Measurements from ENCODE around the gene FAM76B.
"Not testable (repeated sequence)": the region's sequence is repeated elsewhere in the genome, so short reads cannot be mapped to it uniquely, and the experiment has no call there.

FAM76B gene

DNA sequence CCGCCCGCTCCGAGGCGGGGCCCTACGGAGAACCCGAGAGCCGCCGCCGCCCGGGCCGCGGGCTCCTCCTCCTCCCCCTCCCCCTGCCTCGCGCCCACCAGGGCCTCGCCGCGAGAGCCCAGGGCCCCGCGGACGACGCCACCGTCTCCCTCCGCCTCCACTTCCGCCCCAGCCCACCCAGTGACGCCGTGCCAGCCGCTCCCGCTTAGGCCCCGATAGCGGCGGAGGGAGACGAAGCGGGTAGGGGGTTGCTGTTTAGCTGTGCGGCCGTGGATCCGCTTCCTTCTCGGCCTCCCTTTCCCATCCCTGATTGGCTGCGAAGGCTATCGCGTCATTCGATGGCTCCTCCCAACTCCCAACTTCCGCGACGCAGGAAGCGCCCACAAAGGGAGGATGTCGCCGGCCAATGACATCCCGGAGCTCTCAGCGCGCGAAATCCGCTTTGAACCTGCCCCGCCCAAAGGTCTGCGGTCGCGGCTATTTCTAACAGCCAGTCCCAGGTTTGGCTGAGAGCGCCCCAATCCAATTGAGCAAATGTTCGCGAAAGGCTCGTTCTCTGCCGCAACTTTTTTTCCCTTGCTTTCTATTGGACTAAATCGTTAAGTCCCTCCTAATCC, at the start of gene FAM76B:
FAM76B (minus strand) TSS at position 277 of the 617 bp plus-strand sequence. CDS start 304 bp downstream, outside the sequence.
- DNase-seq (ENCODE audit: low spot score), result peak; percentile 88

DNA sequence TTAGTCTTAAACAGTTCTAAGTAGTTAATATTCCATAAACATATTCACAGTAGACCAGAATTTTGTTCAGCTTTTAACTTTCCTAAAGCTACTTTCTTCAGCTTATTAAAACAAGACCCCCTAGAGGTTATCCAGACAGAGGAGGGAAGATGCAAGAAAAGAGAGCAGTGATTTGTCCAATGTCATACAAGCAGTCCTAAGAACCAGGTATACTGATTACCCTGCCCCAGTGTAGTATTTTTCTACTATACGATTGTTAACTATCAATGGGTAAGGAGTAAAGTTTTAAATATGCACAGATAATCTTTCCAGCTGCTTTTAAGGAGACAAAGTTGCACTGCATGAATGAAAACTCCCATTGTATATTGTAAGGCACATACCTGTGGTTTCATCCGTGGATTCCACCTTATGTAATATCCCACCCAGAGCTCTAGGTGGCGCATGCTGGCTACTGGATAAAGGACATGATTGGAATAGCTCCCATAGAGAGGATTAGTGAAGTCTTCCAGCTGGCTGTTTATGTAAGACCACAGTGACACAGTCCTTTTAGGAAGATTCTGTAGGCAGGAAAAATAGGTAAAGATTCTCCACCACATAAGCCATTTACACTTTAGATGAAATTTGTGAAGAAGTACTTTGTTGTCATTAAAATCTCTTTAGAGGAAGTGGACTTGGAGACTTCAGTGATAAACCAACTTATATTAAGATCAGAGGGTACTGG, 46.3 kb upstream of the FAM76B start:
- peak; percentile 76 for DNase-seq (ENCODE audit: low spot score)

GRCh38 chr11:95835351-95835750, 45.8 kb upstream of the FAM76B start:
- DNase-seq (ENCODE audit: low spot score), result no peak

- no peak for DNase-seq (ENCODE audit: low spot score)
Measured at GRCh38 chr11:95833378-95833777, 43.8 kb upstream of the FAM76B start.

DNA sequence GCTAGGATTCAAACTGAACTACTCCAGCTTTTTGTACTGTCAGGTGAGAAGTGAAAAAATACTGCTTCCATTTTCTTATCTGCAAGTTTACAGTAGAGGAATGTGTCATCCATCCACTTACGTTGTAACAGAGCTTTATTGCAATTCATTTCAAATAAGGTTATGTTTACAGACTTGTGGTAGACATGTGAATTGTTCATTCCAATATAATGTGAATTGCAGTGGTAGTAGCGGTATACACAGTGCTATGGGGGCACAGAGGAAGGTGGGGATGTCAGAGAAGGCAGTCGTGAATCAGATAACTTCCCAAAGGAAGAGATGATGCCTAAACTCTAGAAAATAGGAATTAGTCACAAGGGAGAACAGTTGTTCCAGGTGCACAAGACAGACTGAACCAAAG, 43.2 kb upstream of the FAM76B start:
- no peak for DNase-seq (ENCODE audit: low spot score)

DNA sequence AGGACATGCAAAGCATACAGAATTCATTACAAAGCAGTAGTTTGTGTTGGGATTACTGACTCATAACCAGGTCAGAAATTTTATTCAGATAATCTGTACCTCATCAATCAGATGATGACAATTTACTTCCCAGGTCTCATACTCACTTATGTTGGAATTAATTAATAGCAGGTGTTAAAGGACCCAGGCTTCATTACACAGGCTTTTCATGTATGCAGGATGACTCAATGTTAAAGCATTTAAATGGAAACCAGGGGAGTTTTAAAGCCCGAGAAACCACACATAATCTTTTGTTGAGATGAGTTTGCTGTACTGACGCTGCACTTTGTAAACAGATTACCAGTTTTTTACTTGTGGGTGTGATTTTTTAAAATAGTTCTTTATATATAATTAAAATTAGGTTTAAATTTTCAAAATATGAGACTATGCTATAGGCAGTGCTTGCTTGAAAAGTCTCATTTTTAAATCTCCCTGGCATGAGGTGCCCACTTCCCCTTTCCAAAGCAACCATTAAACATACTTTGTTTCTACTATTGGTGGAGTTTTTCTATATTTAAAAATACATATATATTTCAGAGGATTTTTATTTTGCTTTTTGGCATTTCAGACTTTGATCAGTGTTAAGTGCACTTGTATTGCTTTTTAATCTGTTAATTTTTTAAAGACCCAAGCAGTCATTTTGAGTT, 41.8 kb upstream of the FAM76B start:
- DNase-seq (ENCODE audit: low spot score), result no peak

DNA sequence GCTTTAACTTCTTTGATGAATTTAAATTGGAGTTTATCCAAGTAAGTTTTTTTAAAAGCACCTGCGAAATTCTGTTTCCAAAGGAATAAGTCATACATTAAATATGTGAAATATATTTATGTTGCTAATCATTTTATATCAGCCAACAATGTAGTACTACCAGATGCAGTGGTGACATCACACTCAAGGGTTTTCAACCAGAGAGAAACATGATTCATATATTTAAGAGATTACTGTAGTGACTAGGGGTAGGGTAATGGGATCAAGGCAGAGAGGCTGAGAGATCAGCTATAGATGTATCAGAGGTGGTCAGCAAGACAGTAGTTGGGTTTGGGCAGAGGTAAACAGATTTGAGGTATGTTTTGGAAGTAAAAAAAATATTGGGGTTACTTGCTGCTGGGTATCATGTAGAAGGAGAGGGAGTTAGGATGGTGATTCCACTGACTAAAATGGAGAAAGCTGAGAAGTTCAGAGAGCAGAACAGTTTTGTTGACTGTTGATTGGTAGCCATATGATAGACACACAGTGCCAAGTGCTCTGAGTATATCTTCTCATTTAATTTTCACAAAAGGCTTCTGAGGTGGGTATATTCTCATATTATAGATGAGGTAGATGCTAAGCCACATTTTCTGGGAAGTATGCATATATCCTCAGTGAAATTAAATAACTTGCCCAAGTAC, 40.1 kb upstream of the FAM76B start:
- no peak for DNase-seq (ENCODE audit: low spot score)

GRCh38 chr11:95827696-95828095, 38.1 kb upstream of the FAM76B start:
- DNase-seq (ENCODE audit: low spot score), result no peak

DNA sequence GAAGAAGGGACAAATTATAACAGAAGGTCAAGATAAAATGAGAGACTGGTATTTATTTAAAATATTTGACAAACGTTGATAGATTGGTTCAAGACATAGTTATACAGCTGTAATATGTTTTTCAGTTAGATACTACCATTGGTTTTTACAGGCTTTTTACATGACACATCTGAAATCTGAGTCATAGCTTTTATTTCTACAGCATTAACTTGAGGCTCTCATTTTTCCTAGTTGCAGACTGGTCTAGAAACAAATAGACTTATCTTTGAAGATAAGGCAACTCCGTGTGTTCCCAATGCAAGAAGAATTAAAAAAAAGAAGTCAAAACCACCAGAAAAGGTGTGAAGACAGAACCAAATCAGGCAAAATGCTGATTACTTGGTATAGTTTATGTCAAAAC, 32.1 kb upstream of the FAM76B start:
- DNase-seq (ENCODE audit: low spot score), result no peak

DNA sequence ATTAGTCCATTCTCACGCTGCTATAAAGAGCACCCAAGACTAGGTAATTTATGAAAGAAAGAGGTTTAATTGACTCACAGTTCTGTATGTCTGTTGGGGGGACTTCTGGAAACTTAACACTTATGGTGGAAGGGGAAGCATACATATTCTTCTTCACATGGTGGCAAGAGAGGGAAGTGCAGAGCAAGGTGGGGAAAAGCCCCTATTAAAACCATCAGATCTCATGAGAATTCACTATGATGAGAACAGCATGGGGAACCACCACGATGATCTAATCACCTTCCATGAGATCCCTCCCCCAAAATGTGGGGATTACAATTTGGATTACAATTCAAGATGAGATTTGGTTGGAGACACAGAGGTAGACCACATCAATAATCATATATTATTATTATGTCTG, 26.5 kb upstream of the FAM76B start:
- no peak for DNase-seq (ENCODE audit: low spot score)

GRCh38 chr11:95811052-95811451, 21.5 kb upstream of the FAM76B start:
- not testable (repeated sequence) for DNase-seq (ENCODE audit: low spot score)

DNA sequence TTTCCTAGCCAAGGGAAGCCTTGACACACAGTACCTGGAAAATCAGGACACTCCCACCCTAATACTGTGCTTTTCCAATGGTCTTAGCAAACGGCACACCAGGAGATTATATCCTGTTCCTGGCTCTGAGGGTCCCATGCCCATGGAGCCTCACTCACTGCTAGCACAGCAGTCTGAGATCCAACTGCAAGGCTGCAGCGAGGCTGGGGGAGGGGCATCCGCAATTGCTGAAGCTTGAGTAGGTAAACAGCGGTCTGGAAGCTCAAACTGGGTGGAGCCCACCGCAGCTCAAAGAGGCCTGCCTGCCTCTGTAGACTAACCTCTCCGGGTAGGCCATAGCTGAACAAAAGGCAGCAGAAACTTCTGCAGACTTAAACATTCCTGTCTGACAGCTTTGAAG, 16.9 kb upstream of the FAM76B start:
- not testable (repeated sequence) for DNase-seq (ENCODE audit: low spot score)

- DNase-seq (ENCODE audit: low spot score), result no peak
Measured at GRCh38 chr11:95805869-95806268, 16.3 kb upstream of the FAM76B start.

DNA sequence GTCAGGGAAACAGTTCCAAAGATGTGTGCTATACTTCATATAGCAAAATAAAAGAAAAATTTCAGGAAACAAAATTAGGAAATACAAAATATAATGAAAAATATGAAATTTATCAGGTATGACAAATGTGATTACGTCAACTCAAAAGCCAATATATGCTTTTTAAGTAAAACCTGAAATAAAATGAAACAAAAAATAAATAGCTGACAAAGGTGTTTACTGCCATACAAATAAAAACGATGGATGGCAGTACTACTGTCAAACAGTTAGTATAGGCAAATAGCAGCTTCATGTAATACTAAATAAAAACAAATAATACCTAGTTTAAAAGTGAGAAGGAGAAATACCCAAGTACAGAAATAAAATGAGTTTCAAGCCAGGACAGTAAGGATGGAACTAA, 14.4 kb upstream of the FAM76B start:
- DNase-seq (ENCODE audit: low spot score), result no peak

DNA sequence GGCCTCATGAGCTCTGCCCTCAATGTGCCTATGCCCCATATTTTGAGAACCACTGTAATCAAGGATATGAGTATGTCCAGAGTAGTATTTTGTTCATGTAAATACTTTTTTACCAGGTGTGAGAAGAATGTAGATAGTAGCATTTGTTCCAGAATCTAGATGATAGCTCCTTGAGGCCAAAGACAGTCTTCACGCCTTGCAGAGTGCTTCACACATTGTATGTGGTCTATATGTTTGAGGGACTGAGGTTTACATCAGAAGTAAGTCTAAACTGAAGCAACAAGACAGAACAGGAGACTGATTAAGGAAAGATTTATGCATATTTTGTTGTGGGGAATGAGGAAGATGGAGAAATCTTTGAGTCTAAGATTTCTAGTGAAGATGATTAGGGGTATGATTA, 13.2 kb upstream of the FAM76B start:
- no peak for DNase-seq (ENCODE audit: low spot score)

DNA sequence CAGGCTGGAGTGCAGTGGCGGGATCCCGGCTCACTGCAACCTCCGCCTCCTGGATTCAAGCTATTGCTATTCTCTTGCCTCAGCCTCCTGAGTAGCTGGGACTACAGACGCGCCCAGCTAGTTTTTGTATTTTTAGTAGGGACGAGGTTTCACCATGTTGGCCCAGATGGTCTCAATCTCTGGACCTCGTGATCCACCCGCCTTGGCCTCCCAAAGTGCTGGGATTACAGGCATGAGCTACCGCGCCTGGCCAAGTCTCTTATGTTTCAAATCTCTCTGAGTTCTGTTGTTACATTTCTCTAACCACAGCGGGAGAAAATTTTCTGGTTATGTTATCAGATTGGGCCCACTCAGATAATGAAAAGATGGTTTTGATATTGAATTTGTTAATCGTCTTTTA, 10.9 kb upstream of the FAM76B start:
- DNase-seq (ENCODE audit: low spot score), result no peak

DNA sequence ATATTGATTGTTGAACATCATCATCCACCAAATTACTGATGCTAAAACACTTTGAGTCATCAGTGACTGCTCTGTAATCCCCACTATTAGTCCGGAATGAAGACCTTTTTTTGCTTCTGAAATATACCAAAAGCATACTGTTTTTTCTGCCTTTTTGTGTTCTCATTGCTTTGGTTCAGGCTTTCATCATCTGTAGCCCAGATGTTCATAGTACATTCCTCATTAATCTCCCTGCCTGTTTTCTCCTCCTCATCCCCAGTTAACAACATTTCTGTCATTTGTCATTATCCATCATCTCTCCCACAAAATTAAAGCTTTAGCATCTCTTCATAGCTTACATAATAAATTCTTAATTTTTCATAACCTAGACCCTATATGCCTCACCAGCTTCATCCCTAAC, 10.0 kb upstream of the FAM76B start:
- no peak for DNase-seq (ENCODE audit: low spot score)

DNA sequence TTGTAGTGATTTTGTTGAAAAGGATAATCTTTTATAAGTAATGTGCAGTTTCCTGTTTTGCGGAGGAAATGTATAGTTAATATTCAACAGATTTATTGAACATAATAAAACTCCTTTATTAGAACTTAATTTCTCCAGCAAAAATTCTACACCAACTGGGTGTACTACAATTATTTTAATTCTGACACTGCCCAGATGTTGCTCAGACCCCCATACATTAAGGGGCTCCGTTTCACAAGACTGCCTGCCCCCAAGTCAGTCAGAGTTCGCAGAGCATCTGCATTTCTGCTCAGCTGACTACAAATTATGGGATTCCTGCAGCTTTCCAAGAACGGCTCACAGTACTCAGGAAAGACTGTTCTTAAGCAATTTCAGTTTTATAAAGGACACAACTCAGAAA, 6.9 kb upstream of the FAM76B start:
- no peak for DNase-seq (ENCODE audit: low spot score)

GRCh38 chr11:95795627-95796295, 6.2 kb upstream of the FAM76B start:
- no peak for DNase-seq (ENCODE audit: low spot score)

DNA sequence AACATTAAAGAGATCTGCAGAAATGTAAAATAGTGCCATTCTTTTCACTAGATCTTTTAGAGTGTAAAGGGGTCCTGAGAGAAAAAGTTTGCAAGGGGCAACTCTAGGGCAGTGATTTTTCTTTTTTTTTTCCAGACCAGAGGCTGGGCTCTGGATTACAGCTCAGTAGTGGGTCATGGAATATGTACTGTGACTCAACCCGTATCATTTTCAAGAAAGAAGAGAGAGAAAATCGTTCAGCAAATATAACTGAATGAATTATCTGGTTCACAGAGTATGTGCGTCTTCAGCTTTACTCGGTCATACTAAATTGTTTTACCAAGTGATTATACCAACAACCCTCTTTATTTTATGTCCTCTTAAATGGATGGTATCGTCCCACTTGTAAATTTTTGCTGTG, 4.5 kb upstream of the FAM76B start:
- DNase-seq (ENCODE audit: low spot score), result no peak

- no peak for DNase-seq (ENCODE audit: low spot score)
Measured at GRCh38 chr11:95793116-95793515, 3.5 kb upstream of the FAM76B start.

GRCh38 chr11:95792700-95793099, 3.1 kb upstream of the FAM76B start:
- DNase-seq (ENCODE audit: low spot score), result no peak
